ENCODE data around the gene COX19.

DNA sequence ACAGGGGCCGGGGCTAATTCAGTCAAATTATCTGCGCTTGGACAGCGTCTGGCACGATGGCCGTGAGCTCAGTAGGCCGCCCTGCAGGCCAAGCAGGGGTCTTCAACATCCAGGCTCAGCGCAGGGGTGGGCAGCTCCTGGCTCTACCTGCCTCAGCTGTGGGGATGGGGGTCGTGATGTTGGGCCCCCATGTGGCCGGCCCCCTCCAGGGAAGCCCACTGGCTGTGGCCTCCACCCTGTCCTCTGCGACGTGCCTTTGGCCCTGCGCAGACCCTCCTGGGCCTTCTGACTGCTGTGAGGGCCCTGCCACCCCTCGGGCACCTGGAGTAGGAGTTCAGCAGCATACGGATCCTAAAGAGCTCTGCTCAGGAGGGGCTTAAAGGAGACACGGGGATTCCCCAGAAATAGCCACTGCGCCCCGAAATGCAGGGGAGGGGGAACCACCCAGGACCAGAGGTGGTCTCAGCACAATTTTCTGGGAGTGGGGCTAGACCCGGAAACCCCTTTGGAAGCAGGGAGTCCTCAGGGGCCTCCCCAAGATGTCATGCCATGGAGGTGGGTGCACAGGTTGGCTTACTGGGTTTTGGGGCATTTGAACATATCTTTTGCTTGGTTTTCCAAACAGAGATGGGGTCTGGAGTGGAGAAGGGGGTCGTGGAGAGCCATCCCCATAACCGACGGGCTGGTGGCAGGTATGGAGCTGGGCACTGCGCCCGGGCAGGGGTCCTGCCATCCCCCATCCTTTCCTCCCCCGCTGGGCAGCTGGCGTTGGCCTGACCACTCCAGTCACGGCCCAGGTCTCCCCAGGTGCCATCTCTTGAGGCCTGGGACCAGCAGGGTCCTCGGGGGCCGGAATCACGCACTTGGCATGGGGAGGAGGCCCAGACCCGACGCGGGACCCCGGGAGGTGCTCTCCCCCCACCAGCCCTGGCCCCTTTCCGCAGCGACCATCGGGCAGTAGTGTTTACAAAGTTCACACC lies 16.8 kb downstream of the COX19 start:
- no peak for TF ChIP-seq EZH2 (IDR thresholded peaks at IDR 0.05; ENCODE audit: borderline replicate concordance, low read length)
- TF ChIP-seq, protein P1, sequence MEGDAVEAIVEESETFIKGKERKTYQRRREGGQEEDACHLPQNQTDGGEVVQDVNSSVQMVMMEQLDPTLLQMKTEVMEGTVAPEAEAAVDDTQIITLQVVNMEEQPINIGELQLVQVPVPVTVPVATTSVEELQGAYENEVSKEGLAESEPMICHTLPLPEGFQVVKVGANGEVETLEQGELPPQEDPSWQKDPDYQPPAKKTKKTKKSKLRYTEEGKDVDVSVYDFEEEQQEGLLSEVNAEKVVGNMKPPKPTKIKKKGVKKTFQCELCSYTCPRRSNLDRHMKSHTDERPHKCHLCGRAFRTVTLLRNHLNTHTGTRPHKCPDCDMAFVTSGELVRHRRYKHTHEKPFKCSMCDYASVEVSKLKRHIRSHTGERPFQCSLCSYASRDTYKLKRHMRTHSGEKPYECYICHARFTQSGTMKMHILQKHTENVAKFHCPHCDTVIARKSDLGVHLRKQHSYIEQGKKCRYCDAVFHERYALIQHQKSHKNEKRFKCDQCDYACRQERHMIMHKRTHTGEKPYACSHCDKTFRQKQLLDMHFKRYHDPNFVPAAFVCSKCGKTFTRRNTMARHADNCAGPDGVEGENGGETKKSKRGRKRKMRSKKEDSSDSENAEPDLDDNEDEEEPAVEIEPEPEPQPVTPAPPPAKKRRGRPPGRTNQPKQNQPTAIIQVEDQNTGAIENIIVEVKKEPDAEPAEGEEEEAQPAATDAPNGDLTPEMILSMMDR (conservative IDR thresholded peaks at IDR 0.05 in 1 of 2, IDR thresholded peaks at IDR 0.05 in 1 of 2; ENCODE audit: extremely low read depth in 1 of 2, insufficient read depth in 1 of 2, low read depth in 1 of 2, low read length in 2 of 2): no peak

All from mammary epithelial cell (primary cell).